Panc1 (cell line): ENCODE measurements around the gene TANC1.

Experiments
- CTCF ChIP-seq: fragments of 450-650 bp; IDR thresholded peaks from 2 replicates; pipeline ENCODE4 v1.5.1; 2017; ENCODE audit warnings: mild to moderate bottlenecking
- POLR2AphosphoS5 ChIP-seq: IDR thresholded peaks from 2 replicates; pipeline ENCODE4 v1.6.1; 2012; ENCODE audit warnings: mild to moderate bottlenecking, low read depth, low read length, moderate library complexity
- REST ChIP-seq, 2 experiments: IDR thresholded peaks; 2 replicates each; pipeline ENCODE4 v1.6.1; 2011 to 2012; ENCODE audit warnings: low read depth in 2 of 2, control low read depth in 1 of 2, low read length in 1 of 2, mild to moderate bottlenecking in 1 of 2, moderate library complexity in 1 of 2; ENCODE audit not compliant: insufficient read depth in 1 of 2

DNA sequence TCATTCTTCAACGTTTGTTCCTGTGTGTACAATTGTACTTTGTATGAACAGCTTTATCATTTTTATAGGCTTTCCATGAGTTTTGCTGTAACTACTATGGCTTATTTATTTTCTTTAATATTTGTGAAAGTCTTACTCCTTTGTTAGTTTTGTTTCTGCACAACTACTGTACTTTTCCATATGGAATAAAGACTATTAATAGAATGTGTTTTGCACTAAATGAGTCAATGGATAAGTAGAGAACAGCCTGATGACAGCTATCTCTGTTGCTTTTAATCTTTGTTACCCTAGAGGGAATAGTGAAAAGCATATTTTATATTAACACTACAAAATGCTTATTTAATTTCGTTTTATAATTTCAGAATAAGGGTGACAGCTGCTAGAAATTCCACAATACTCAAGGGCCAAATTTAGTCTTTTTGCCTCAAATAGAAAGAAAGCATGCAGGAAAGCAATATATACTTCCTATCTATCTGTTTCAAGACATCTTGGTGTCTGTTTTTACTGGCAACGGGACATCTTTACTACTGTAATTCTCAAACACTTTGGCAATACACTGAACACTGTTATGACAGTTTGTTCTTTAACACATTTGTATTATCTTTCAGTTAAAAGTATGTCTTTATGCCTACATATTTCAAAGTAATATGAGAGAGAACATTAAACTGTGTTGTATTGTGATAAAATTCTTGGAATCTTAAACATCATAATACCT, 264.2 kb downstream of the TANC1 start:
- TF ChIP-seq REST (IDR thresholded peaks at IDR 0.05; ENCODE audit: insufficient read depth in 1 of 2, low read depth in 2 of 2, low read length in 1 of 2): no peak
- TF ChIP-seq CTCF: no peak
- TF ChIP-seq POLR2AphosphoS5: no peak
